ENCODE data around the gene ZNF773.
A peak's percentile ranks its signal among the peaks of the same experiment; 100 is the strongest.
"Not testable (repeated sequence)": the region's sequence is repeated elsewhere in the genome, so short reads cannot be mapped to it uniquely, and the experiment has no call there.

The ZNF773 gene

GRCh38 chr19:57499680-57500395 is at the start of gene ZNF773:
ZNF773 (plus strand) TSS chr19:57499938; CDS start chr19:57500081, 143 bp downstream.
- peak; percentile 55 for DNase-seq

GRCh38 chr19:57452307-57452706 is 47.4 kb upstream of the ZNF773 start:
- DNase-seq: no peak

- DNase-seq: no peak
Observed at GRCh38 chr19:57465680-57466381, 33.9 kb upstream of the ZNF773 start.

GRCh38 chr19:57466489-57466888 is 33.2 kb upstream of the ZNF773 start:
- DNase-seq: no peak

- no peak for DNase-seq
Observed at GRCh38 chr19:57473646-57474045, 26.1 kb upstream of the ZNF773 start.

- DNase-seq: peak; percentile 96
Observed at GRCh38 chr19:57477191-57478008, 22.3 kb upstream of the ZNF773 start, which contains the start of gene ZNF772. ZNF772 (minus strand) TSS chr19:57477566; CDS start chr19:57477309, 257 bp downstream.

GRCh38 chr19:57487477-57488298 is 12.1 kb upstream of the ZNF773 start, which contains the start of gene ZNF419:
ZNF419 (plus strand) TSS chr19:57487750; CDS start chr19:57487951, 201 bp downstream.
- peak; percentile 77 for DNase-seq

GRCh38 chr19:57488299-57488644 is 11.5 kb upstream of the ZNF773 start:
- not testable (repeated sequence) for DNase-seq

- not testable (repeated sequence) for DNase-seq
Observed at GRCh38 chr19:57499332-57499679, 432 bp upstream of the ZNF773 start.

GRCh38 chr19:57500400-57500799 is 662 bp downstream of the ZNF773 start:
- not testable (repeated sequence) for DNase-seq

- DNase-seq: no peak
Observed at GRCh38 chr19:57506163-57506562, 6.4 kb downstream of the ZNF773 start.

GRCh38 chr19:57511484-57511883 is 11.7 kb downstream of the ZNF773 start:
- DNase-seq: no peak

GRCh38 chr19:57512845-57513244 is 13.1 kb downstream of the ZNF773 start:
- no peak for DNase-seq

- peak; percentile 18 for DNase-seq
Observed at GRCh38 chr19:57515255-57515654, 15.5 kb downstream of the ZNF773 start.

GRCh38 chr19:57518021-57518420 is 18.3 kb downstream of the ZNF773 start:
- DNase-seq: not testable (repeated sequence)

- peak; percentile 39 for DNase-seq
Observed at GRCh38 chr19:57527136-57527881, 27.6 kb downstream of the ZNF773 start, which contains the start of gene ZNF549. ZNF549 (plus strand) TSS chr19:57527356; CDS start chr19:57527574, 218 bp downstream.

- no peak for DNase-seq
Observed at GRCh38 chr19:57537953-57538547, 38.3 kb downstream of the ZNF773 start.

- DNase-seq: no peak
Observed at GRCh38 chr19:57546513-57546912, 46.8 kb downstream of the ZNF773 start.

- no peak for DNase-seq
Observed at GRCh38 chr19:57552432-57552831, 52.7 kb downstream of the ZNF773 start.

GRCh38 chr19:57557659-57558058 is 57.9 kb downstream of the ZNF773 start:
- no peak for DNase-seq
